Measurements from ENCODE around the gene DACT2.
"Not testable (repeated sequence)": the region's sequence is repeated elsewhere in the genome, so short reads cannot be mapped to it uniquely, and the experiment has no call there.

The DACT2 gene

DNA sequence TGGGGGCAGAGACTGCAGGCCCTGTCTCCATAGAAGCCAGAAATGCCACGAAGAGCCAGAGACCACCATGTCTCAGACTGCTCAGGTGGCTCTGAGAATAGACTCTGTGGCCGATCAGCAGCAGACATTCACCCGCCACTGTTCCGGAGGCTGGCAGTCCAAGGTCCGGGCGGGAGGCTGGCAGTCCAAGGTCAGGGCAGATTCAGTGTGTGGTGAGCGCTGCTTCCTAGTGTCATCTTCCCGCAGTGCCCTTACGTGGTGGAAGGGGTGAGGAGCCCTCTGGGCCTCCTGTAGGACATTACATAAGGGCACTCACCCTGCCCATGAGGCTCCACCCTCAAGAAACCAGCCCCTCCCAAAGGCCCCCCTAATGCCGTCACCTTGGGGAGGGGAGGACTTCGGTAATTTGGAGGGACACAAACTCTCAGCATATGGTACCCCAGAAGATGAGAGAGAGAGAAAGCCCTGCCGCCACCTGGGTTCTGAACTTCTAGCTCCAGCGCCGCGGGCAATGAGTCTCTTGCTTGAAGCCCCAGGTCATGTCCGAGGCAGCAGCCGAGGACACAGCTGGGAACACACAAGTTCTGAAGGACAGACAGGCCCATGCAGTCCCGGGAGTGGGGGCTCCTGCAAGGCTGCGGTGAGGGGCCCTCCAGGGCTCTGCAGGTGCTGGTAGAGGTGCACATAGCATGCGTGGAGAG, 36.4 kb downstream of the DACT2 start:
- DNase-seq (ENCODE audit: low read depth in 1 of 2, low spot score in 1 of 2) = no peak

DNA sequence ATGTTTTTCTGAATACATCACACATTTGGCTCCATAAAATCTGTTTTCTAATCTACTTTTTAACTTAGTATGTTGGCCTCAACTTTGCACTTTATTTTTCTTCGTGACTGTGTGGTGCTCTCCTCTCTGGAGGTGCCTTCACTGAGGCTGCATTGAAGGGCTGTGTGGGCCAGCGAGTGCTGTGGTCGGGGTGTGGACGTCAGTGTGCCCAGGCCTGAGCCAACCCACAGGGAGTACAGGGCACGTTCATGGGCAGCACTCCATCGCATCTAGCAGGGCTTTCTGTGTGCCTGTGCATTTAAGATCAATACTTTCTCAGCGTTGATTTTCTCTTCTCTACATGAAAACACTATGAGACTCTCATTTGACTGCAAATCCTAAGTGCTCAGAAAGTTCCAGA, 37.8 kb downstream of the DACT2 start:
- no peak for DNase-seq (ENCODE audit: low read depth in 1 of 2, low spot score in 1 of 2)

DNA sequence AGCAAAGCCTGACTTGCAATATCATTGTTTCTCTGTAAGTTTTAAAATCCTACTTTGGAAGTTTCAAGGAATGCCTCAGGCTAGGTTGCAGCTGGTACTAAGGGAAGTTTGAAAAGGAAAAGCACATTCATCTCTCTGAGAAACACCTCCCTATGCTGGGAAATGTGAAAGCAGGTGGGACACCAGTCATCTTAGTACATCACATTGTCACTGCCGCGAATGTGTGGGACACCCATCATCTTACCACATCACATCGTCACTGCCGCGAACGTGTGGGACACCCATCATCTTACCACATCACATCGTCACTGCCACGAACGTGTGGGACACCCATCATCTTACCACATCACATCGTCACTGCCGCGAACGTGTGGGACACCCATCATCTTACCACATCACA, 38.3 kb downstream of the DACT2 start:
- not testable (repeated sequence) for DNase-seq (ENCODE audit: low read depth in 1 of 2, low spot score in 1 of 2)

DNA sequence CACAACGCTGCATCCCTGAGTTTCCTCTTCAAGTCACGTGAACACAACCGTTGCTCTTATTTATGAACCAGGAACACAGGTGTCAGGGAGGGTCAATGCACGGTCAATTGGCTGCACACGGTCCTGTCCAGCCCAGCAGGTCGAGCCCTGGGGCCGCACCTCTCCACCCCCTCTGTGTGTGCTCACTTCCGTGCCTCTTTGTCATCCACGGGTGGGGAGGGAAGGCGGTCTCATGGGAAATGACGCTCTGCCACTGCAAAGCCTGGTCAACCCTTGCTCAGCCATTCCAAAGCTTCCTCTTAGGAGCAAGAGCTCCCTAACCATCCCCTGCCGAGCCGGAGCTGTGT, 38.7 kb downstream of the DACT2 start:
- no peak for DNase-seq (ENCODE audit: low read depth in 1 of 2, low spot score in 1 of 2)

DNA sequence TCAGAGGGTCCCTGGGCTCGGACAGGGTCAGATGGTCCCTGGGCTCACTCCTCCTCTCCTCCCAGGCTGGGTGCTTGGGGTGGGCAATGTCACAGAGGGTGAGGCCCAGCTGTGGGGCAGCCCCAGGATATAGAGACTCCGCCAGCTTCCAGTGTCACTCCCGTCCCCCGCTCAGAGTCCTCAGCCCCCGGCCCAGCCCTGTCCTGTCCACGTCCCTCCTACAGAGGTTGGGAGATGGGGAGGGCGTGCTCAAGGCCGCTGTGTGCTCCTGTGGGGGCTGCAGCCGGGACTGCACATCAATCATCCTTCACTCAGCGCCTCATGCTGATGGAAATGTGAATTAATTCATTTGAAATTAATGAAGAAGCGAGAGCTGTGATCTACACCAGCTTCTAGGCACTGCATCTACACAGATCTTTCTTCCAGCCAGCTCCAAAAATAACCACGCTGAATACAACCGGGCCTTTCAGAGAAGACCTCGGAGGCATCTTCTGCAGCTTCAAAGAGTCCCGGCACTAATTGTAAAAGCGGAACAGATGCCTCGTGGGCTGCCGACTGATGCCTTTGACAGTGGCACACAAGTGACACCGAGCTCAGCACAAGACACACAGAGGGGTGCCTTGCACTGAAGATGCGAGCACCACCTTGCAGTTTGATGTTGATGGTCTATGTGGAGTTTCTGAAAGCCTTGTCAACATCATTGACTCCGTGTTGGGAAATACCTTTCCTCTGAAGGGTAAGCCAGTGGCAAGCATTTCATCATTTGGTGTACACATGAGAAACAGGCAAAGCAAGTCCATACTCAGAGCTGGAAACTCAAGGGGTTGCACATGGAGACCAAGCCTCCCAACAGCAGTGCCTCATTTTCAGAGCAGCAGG, 39.3 kb downstream of the DACT2 start:
- DNase-seq (ENCODE audit: low read depth in 1 of 2, low spot score in 1 of 2) = no peak

DNA sequence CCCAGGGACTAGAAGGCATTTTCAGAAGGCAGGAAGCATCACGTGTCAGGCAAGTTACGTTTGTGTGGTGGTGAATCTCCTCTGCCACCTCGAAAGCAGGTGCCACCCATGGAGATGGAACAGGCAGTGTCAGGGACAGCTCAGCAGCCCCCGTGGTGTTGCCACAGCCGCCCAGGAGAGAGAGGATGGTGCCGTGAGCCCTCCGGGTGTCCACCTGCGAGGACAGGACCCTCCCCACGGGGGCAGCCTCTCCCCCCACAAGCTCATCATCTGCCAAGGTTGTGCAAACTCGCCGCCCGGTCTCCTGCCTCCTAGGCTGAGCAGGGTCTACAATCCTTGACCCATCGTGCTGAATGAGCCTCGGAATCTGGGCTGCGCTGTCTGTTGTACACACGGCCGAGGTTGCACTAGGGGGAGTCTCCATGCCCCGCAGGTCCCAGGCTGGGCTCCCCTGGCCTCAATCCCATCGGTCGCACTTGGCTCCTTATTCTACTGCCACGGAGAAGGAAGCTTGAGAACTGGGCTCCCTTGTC, 40.1 kb downstream of the DACT2 start:
- DNase-seq (ENCODE audit: low read depth in 1 of 2, low spot score in 1 of 2) = no peak

DNA sequence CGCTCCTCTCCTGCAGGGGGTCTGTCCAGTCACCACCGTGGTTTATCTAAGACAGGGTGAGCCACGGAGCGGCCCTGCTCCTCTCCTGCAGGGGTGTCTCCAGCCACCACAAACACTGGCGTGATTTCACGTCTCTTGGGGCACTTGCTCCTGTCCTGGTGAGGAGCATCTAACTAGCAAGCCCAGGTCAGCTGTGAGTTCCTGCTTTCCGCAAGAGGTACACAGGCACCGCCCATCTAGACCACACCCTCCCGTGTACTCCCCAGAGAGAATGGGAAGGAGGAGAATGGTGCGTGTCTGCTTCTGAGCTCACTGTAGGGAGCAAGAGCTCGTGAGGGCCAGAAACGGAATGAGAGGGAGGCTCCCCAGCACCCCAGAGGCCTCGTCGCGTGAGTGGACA, 40.7 kb downstream of the DACT2 start:
- DNase-seq (ENCODE audit: low read depth in 1 of 2, low spot score in 1 of 2) = no peak

DNA sequence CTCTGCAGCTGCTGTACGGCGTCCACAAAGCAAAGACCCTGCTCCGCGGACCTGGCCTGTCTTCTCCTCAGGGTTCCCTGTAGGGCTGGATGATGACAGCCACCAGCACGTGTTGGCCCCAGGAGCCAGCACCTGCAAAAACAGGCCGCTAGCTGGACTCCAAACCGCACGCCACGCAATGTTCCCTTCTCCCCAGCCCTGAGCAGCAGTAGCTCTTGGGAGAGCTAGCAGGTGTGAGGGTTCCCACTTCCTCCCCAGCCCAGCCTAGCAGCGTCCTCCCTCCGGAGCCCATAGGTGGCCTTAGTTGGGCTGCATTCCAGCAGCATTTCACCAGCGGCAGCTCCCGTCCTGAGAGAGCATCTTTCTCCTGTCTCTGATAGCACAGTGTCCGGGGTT, 42.3 kb downstream of the DACT2 start:
- no peak for DNase-seq (ENCODE audit: low read depth in 1 of 2, low spot score in 1 of 2)

DNA sequence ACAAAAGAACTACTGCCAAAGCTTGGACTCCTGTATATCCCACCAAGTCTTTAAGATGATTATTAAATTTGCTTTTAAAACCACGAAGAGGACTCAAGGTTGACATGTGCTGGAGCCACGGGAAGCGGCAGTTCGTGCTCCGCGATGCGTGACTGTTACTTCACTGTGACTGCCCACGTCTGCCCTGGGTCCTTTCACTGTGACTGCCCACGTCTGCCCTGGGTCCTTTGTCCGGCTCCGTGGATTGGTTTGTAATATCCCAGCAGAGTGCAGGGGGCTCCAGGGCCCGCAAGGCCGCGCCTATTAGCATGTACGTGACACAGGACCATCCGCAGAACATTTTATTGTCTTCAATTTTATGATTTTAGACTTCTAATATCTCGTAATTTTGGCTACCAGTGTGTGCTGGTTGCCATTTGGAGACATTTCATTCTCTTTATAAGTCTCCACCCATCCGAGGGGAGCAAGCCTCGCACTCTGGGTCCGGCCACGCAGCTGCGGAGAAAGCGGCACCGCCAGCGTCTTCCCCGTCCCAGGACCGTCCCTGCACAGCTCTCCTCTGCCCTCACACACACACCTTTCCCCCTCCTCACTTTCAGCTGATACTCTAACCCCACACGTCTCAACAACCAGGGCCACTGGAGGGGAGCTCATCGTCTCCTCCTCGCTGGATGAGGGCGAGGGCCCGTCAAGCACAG, 42.9 kb downstream of the DACT2 start:
- DNase-seq (ENCODE audit: low read depth in 1 of 2, low spot score in 1 of 2) = no peak

DNA sequence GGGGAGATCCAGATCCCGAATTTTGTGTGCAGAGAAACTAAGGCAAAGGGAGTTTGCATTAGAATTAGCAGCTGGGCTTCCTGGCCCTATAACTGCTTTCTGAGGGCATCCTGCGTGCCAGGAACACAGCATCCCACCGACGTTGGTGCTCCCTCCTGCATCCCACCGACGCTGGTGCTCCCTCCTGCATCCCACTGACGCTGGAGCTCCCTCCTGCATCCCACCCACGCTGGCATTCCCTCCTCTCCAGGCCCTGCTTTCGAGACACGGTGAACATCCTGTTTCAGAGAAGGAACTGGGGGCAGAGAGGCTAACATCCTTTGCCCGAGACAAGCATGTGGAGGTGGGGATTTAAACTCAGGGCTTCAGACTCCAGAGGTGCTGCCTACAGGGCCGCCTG, 44.4 kb downstream of the DACT2 start:
- DNase-seq (ENCODE audit: low read depth in 1 of 2, low spot score in 1 of 2) = no peak

DNA sequence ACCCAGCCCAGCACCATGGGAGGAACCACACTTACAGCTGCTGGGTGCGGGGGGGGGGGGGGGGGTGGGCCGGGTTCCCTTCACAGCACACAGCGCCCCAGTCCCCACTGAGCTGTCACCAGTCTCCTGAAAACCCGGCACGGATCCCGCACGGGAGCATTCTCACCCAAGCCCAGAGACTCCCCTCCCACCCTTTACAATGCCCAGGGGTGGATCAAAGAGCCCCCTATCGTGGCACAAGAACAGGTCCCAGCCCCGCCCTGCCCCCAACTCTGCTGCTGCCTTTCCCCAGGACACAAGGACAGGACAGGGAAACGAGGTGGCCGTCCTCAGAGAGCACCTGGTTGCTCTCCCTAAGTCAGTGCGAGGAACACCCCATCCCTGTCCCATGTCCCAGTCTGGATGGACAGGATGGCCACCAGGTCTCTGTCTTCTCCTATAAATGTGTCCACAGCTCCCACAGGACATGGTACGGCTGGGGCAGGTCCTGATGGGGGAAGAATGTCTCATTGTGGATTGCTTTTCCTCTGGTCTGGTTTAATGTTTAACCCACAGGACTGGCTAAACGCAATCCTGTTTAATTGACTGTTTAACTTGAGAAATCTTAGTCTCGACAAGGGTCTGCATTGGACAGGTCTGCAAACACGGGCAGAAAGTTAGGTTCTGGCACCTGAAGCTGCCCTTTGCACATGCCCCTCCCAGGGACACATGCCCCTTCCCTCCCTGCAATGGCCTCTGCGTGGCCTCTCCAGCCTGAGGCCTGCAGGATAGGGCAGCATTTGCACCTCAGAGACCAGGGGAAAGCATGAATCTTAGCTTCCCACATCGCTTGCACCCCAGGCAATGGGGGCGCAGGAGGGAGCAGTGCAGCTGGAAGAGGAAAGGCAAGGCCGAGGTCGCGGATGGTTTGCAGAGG, 45.3 kb downstream of the DACT2 start:
- DNase-seq (ENCODE audit: low read depth in 1 of 2, low spot score in 1 of 2) = no peak

DNA sequence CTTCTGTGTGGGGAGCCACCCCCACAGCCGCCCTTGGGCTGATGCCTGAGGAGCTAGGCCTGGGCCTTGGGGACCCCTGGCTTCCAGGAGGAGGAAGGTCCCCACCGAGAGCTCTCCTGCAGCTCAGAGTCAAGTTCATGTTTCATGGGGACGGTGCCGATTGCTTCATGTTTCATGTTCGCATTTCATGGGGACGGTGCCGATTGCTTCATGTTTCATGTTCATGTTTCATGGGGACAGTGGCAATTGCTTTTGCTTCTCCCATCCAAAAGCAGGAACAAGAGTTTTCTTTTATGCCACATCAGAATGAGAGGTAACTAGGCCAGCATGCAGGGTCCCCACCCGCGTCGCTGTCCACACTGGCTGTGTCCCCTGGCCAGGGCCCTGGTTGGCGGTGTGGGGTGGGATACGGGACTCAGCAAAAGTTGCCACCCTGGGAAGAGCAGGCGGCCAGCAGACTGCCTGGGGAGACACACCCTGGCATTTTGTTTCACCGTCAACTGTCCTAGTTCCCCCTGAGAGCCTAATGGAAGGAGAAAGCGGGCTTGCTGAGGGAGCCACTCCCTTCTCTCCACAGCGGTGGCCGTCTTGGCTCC, 46.0 kb downstream of the DACT2 start:
- DNase-seq (ENCODE audit: low read depth in 1 of 2, low spot score in 1 of 2) = no peak

DNA sequence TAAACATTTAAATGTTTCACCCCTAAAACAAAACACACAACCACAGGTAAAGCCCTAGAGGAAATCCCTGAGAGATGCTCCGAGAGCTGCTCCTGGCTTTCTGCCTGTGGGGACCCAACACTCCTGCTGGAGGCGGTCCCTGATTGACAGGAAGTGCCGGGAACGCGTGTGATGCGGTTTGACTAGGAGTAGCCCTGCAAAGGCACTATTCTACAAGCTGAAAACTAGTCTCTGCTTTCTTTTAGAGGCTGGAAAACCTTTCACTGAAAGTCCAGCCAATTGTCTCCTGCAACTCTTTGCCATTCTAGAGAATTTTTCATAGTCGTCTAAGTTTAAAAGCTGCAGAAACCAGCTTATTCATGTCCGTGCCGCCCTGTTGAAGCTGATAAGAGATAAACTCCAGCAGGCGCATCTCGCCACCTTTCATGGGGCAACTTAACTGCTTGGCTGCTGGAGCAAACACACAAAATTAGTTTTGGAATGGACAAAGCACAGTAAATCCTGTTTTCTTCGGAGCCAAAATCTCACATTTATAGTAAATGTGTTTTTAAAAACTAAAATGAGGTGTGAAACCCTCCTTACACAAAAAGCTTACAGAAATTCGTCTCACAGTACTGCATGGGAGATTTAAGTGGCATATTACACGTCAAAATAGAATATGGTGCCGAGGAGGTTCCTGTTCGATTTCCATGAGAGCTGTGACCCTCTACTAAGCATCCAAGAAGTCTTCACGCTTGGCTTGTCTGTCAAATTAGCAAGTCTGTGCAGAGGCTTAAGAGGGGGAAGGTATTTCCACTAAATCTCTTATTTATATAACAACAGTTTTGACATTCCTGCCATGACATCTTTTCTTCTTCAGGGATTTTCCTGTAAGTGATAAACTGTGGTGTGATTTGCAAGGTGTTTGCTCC, 46.9 kb downstream of the DACT2 start:
- DNase-seq (ENCODE audit: low read depth in 1 of 2, low spot score in 1 of 2) = no peak

DNA sequence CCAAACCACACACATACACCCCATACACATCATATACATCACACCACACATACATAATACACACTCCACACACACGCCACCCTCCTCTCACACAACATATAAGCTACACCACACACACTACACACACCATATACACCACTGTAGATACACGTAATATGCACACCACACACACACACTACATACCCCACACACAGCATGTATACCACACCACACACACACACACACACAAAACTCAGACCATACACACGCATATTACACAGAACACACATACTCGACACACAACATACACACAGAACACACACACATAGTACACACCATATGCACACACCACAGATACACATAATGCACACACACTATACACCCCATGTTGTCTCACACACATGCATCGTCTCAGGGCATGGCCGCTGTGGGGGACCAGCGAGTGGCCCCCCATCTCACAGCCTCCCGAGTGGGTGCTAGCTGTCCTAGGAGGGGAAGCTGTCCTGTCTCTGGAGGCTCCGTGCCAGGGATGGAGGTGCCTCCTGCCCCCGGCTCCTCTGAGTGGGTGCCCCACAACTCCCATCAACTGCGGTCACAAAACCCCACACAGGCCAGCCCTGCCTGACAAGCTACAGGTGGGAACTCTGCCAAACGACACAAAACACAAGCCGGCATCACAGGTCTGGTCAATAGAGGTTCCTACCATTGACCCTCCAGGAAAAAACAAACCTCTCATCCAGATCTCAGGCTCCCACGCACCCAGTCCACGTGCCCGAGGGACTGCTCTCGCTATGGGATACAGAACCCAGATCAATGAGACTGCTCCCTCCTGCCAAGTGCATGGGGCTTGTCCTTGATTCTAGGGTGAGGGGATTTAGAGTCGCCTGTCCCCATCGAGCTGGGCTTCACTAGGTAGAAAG, 49.1 kb downstream of the DACT2 start:
- DNase-seq (ENCODE audit: low read depth in 1 of 2, low spot score in 1 of 2) = no peak

DNA sequence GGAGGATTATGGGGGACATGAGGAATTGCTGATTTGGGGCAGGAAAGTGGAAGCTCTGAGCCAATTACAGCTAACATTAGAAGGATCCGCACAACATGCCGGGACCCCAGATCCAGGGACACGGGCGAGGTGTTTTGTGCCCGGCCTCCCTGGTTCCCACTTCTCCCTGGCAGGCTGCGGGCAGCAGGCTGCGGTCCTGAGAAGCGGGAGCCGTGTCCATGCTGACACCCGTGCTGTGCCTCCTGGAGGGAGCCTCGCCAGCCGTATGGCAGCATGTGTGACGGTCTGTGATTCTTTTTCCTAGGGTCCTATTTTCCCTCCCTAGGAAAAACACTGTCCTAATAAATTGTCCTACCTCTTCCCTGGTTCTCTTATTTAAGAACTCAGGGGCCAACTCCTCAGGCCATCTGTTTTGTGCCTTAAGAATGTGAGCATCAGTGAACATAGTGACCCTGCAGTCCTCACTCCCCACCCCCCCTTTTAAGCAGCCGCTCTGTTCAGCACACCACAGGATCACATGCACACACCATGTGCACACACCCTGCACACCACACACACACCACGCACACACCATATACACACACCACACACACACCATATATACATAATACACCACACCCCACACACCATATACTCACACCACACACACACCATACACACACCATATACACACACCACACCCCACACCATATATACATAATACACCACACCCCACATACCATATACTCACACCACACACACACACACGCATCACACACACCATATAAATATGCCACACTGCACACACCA, 49.9 kb downstream of the DACT2 start:
- DNase-seq (ENCODE audit: low read depth in 1 of 2, low spot score in 1 of 2) = no peak

DNA sequence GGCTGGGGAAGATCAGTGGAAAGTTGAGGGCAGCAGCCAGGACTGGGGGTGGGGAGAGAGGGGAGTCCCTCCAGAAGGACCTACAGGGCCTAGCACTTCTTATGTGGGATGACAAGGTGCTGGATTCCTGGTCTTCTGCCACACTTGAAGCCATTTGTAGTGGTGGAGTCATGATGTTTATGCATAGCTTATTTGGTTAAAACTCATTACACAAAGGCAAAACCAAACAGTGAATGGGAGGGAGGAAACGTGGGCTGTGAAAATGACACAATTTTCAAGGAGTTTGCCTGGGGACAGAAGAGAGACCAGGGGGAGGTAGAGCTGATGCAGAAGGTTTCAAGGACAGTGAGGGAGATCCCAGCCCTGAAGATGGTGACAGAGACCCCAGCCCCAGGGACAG, 50.8 kb downstream of the DACT2 start:
- DNase-seq (ENCODE audit: low read depth in 1 of 2, low spot score in 1 of 2) = no peak

DNA sequence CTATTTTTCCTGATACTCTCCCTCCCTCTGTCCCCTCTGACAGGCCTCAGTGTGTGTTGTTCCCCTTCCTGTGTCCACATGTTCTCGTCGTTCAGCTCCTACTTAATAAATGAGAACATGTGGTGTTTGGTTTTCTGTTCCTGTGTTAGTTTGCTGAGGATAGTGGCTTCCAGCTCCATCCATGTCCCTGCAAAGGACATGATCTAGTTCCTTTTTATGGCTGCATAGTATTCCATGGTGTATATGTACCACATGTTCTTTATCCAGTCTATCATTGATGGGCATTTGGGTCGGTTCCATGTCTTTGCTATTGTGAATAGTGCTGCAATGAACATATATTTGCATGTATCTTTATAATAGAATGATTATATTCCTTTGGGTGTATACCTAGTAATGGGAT, 51.8 kb downstream of the DACT2 start:
- not testable (repeated sequence) for DNase-seq (ENCODE audit: low read depth in 1 of 2, low spot score in 1 of 2)

Measured in activated T-helper 1 cell treated with anti-CD3 and anti-CD28 coated beads, Interleukin-2, amount 50 U/mL, for 16 hours (primary cell).